ENCODE results near the gene CRYBG3. TPM values are rescaled to one million over a fixed set of nuclear protein-coding genes. Genes with fewer than 3 reads are reported as not detected.

CRYBG3 gene
- total and polyA plus RNA-seq, 2 of the 13 experiments (the other 11 are each of a cell fraction or from before 2014, with no cell fraction given): 3.8 to 15.9 TPM

GRCh38 chr3:97821774-97822358 lies at the start of gene CRYBG3 (continued):
- TF ChIP-seq SKIL (CRISPR knock-in tag; IDR thresholded peaks at IDR 0.05; ENCODE audit: borderline replicate concordance) (no peak), TSC22D2 (CRISPR knock-in tag; IDR thresholded peaks at IDR 0.05; ENCODE audit: borderline replicate concordance) (no peak), HNRNPL (IDR thresholded peaks at IDR 0.05; ENCODE audit: low read depth, low read length) (peak; percentile 87), ATAD3A (CRISPR knock-in tag; IDR thresholded peaks at IDR 0.05) (no peak), ZNF12 (CRISPR knock-in tag; IDR thresholded peaks at IDR 0.05) (no peak), ZUFSP (CRISPR knock-in tag; IDR thresholded peaks at IDR 0.05; ENCODE audit: borderline replicate concordance) (no peak), NR0B2 (CRISPR knock-in tag; IDR thresholded peaks at IDR 0.05) (peak; percentile 32; the same call in 1 of the 2 replicates), ZNF367 (CRISPR knock-in tag; IDR thresholded peaks at IDR 0.05; ENCODE audit: borderline replicate concordance) (no peak), ZNF292 (CRISPR knock-in tag; IDR thresholded peaks at IDR 0.05; ENCODE audit: borderline replicate concordance, low read depth) (peak; percentile 60; the same call in 1 of the 2 replicates), DDIT3 (CRISPR knock-in tag; IDR thresholded peaks at IDR 0.05) (no peak), PAF1 (CRISPR knock-in tag; IDR thresholded peaks at IDR 0.05) (no peak), SP4 (CRISPR knock-in tag; IDR thresholded peaks at IDR 0.05) (peak; percentile 71; the same call in 1 of the 2 replicates), HNF4G (IDR thresholded peaks at IDR 0.05; ENCODE audit: borderline replicate concordance, low read depth, low read length) (no peak), HNF4G (CRISPR knock-in tag; IDR thresholded peaks at IDR 0.05; ENCODE audit: borderline replicate concordance, low read depth) (no peak; the same call in 1 of the 2 replicates)
- TF ChIP-seq, protein P1, sequence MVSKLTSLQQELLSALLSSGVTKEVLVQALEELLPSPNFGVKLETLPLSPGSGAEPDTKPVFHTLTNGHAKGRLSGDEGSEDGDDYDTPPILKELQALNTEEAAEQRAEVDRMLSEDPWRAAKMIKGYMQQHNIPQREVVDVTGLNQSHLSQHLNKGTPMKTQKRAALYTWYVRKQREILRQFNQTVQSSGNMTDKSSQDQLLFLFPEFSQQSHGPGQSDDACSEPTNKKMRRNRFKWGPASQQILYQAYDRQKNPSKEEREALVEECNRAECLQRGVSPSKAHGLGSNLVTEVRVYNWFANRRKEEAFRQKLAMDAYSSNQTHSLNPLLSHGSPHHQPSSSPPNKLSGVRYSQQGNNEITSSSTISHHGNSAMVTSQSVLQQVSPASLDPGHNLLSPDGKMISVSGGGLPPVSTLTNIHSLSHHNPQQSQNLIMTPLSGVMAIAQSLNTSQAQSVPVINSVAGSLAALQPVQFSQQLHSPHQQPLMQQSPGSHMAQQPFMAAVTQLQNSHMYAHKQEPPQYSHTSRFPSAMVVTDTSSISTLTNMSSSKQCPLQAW (CRISPR knock-in tag; IDR thresholded peaks at IDR 0.05): no peak
- TF ChIP-seq, protein P2, sequence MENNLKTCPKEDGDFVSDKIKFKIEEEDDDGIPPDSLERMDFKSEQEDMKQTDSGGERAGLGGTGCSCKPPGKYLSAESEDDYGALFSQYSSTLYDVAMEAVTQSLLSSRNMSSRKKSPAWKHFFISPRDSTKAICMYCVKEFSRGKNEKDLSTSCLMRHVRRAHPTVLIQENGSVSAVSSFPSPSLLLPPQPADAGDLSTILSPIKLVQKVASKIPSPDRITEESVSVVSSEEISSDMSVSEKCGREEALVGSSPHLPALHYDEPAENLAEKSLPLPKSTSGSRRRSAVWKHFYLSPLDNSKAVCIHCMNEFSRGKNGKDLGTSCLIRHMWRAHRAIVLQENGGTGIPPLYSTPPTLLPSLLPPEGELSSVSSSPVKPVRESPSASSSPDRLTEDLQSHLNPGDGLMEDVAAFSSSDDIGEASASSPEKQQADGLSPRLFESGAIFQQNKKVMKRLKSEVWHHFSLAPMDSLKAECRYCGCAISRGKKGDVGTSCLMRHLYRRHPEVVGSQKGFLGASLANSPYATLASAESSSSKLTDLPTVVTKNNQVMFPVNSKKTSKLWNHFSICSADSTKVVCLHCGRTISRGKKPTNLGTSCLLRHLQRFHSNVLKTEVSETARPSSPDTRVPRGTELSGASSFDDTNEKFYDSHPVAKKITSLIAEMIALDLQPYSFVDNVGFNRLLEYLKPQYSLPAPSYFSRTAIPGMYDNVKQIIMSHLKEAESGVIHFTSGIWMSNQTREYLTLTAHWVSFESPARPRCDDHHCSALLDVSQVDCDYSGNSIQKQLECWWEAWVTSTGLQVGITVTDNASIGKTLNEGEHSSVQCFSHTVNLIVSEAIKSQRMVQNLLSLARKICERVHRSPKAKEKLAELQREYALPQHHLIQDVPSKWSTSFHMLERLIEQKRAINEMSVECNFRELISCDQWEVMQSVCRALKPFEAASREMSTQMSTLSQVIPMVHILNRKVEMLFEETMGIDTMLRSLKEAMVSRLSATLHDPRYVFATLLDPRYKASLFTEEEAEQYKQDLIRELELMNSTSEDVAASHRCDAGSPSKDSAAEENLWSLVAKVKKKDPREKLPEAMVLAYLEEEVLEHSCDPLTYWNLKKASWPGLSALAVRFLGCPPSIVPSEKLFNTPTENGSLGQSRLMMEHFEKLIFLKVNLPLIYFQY (CRISPR knock-in tag; IDR thresholded peaks at IDR 0.05; ENCODE audit: borderline replicate concordance): no peak
